Common myeloid progenitor, CD34-positive (primary cell): ENCODE results near the gene MAP3K14.

ENCODE experiments used
- CTCF ChIA-PET: fragments of 350-600 bp; sonication (Branson Sonifier 250); formaldehyde crosslinking; loops from one replicate; lab custom pipeline; 2021; ENCODE audit warnings: antibody characterized with exemption; lab: Charles Lee
- POLR2A ChIA-PET: fragments of 350-600 bp; sonication (Branson Sonifier 250); formaldehyde crosslinking; loops from one replicate; lab custom pipeline; 2021; ENCODE audit warnings: antibody characterized with exemption; lab: Charles Lee
- DNase-seq, 3 donors: peaks; one replicate each; pipeline versions ENCODE4 v3.0.0 to v3.0.0-alpha.2; 2013
- H3K27ac ChIP-seq, 2 experiments: 1 replicate in 1 of 2; 2 replicates in 1 of 2; pipeline ENCODE4 v1.7.0; 2013; ENCODE audit warnings: inconsistent platforms in 2 of 2, low read length in 2 of 2, mild to moderate bottlenecking in 2 of 2, low read depth in 1 of 2, moderate library complexity in 1 of 2; ENCODE audit not compliant: severe bottlenecking in 2 of 2, insufficient read depth in 1 of 2, poor library complexity in 1 of 2
- H3K27me3 ChIP-seq, 5 experiments: replicated peaks in 2 of 5; 1 replicate in 3 of 5; 2 replicates in 2 of 5; pipeline versions ENCODE4 v1.6.1 to v1.7.0; 2013; ENCODE audit warnings: low read length in 4 of 5, mild to moderate bottlenecking in 2 of 5, moderate library complexity in 2 of 5, inconsistent platforms in 1 of 5; ENCODE audit not compliant: insufficient read depth in 5 of 5, control insufficient read depth in 4 of 5
- H3K36me3 ChIP-seq, 4 experiments: 1 replicate in 2 of 4; 2 replicates in 2 of 4; pipeline versions ENCODE4 v1.6.1 to v1.7.0; 2013; ENCODE audit warnings: low read length in 3 of 4, control low read depth in 1 of 4, mild to moderate bottlenecking in 1 of 4; ENCODE audit not compliant: control insufficient read depth in 4 of 4, insufficient read depth in 4 of 4
- H3K4me1 ChIP-seq, 4 experiments: 1 replicate in 3 of 4; 2 replicates in 1 of 4; pipeline versions ENCODE4 v1.6.1 to v1.7.1; 2013; ENCODE audit warnings: low read length in 3 of 4, mild to moderate bottlenecking in 3 of 4, control low read depth in 1 of 4, inconsistent platforms in 1 of 4, moderate library complexity in 1 of 4; ENCODE audit not compliant: control insufficient read depth in 4 of 4, insufficient read depth in 4 of 4; ENCODE audit errors: control extremely low read depth in 1 of 4
- H3K4me3 ChIP-seq, 7 experiments: 1 replicate in 4 of 7; 2 replicates in 3 of 7; pipeline versions ENCODE4 v1.5.1 to v1.7.0; 2013; ENCODE audit warnings: mild to moderate bottlenecking in 7 of 7, low read length in 6 of 7, moderate library complexity in 6 of 7, inconsistent platforms in 2 of 7, low read depth in 2 of 7, control low read depth in 1 of 7; ENCODE audit not compliant: insufficient read depth in 4 of 7, control insufficient read depth in 1 of 7; ENCODE audit errors: extremely low read depth in 1 of 7
- H3K9me3 ChIP-seq, 5 experiments: 1 replicate in 4 of 5; 2 replicates in 1 of 5; pipeline versions ENCODE4 v1.6.1 to v1.7.1; 2013; ENCODE audit warnings: low read length in 4 of 5, mild to moderate bottlenecking in 2 of 5, inconsistent platforms in 1 of 5, low read depth in 1 of 5, moderate library complexity in 1 of 5; ENCODE audit not compliant: control insufficient read depth in 4 of 5, insufficient read depth in 2 of 5; ENCODE audit errors: control extremely low read depth in 1 of 5
- WGBS: methylation state at CpG from one replicate; pipeline ENCODE4 v1.1.5; 2013; ENCODE audit not compliant: insufficient coverage; 5-methylcytosine and 5-hydroxymethylcytosine counted together

Gene MAP3K14

GRCh38 chr17:45241328-45242028 lies 75.3 kb downstream of the MAP3K14 start:
- WGBS: 98% methylated on average over 43 of the region's 62 CpGs
- no peak for DNase-seq
- Histone ChIP-seq H3K4me1 (peaks cover 0 to 7% (median 4%) of the 10 kb centered on the region in 4 experiments), H3K27ac (no peak overlapping the region), H3K4me3 (no peak overlapping the region), H3K27me3 (no peaks in the 10 kb centered on the region), H3K9me3 (no peaks in the 10 kb centered on the region), H3K36me3 (peaks cover 27 to 95% (median 88%) of the 10 kb centered on the region in 4 experiments)
- POLR2A ChIA-PET: interaction anchor here (0.9 kb wide), 1 partner anchor 9 kb away, joined by 3 read pairs; no protein-coding TSS in a partner anchor
- CTCF ChIA-PET: interaction anchor here (1.7 to 2.5 kb wide), 3 partner anchors 10 to 29 kb away, joined by 5 to 13 read pairs (median 9); no protein-coding TSS in a partner anchor

- H3K9me3 ChIP-seq: no peaks in the 10 kb centered on the region
- H3K4me3 ChIP-seq: no peak overlapping the region
- WGBS: 98% methylated on average over 16 of the region's 21 CpGs
- no peaks in the 10 kb centered on the region for H3K27me3 ChIP-seq
- H3K36me3 ChIP-seq: peaks cover 30 to 95% (median 87%) of the 10 kb centered on the region in 4 experiments
- no peak overlapping the region for H3K27ac ChIP-seq
- peaks cover 0 to 3% (median under 1%) of the 10 kb centered on the region in 4 experiments for H3K4me1 ChIP-seq
- DNase-seq: no peak
- ChIA-PET CTCF (interaction anchor here (0.6 to 2.5 kb wide), 4 partner anchors 9 to 32 kb away, joined by 3 to 13 read pairs (median 7); no protein-coding TSS in a partner anchor), POLR2A (interaction anchor here (0.9 kb wide), 1 partner anchor 9 kb away, joined by 3 read pairs; no protein-coding TSS in a partner anchor)
Observed at GRCh38 chr17:45240905-45241327, 75.9 kb downstream of the MAP3K14 start.

- Histone ChIP-seq H3K27ac (no peak overlapping the region), H3K27me3 (no peaks in the 10 kb centered on the region), H3K9me3 (no peaks in the 10 kb centered on the region), H3K4me1 (peaks cover 10 to 21% (median 12%) of the 10 kb centered on the region in 4 experiments), H3K36me3 (peaks cover 31 to 86% (median 77%) of the 10 kb centered on the region in 4 experiments), H3K4me3 (no peak overlapping the region)
- DNase-seq: no peak
- CTCF ChIA-PET: interaction anchor here (0.9 to 13.0 kb wide), 6 partner anchors 8 to 147 kb away, joined by 3 to 420 read pairs (median 4); partner anchors contain the start of gene FMNL1
- POLR2A ChIA-PET: no interaction called here
- WGBS: 97% methylated on average over 7 of the region's 7 CpGs
Observed at GRCh38 chr17:45238155-45238774, 78.6 kb downstream of the MAP3K14 start.

GRCh38 chr17:45237686-45238085 lies 79.1 kb downstream of the MAP3K14 start:
- H3K27ac ChIP-seq: no peak overlapping the region
- WGBS: no CpG with 5 or more reads among the region's 2 CpGs
- POLR2A ChIA-PET: interaction anchor here (0.5 kb wide), 1 partner anchor 90 kb away, joined by 3 read pairs; the partner anchor contains the start of gene HEXIM1

GRCh38 chr17:45236282-45236606 lies 80.6 kb downstream of the MAP3K14 start:
- no peak overlapping the region for H3K4me3 ChIP-seq
- H3K4me1 ChIP-seq: peaks cover 10 to 38% (median 17%) of the 10 kb centered on the region in 4 experiments
- H3K27me3 ChIP-seq: no peaks in the 10 kb centered on the region
- peak overlapping the region in 1 of 2 experiments; percentile 19 for H3K27ac ChIP-seq
- WGBS: 98% methylated on average over 4 of the region's 5 CpGs
- H3K36me3 ChIP-seq: peaks cover 30 to 84% (median 74%) of the 10 kb centered on the region in 4 experiments
- no peak for DNase-seq
- no peaks in the 10 kb centered on the region for H3K9me3 ChIP-seq
- POLR2A ChIA-PET: interaction anchor here (1.3 to 2.3 kb wide), 2 partner anchors 10 to 16 kb away, joined by 9 to 31 read pairs; partner anchors contain the start of gene FMNL1
- CTCF ChIA-PET: interaction anchor here (0.6 to 13.0 kb wide), 11 partner anchors 10 to 102 kb away, joined by 3 to 420 read pairs (median 7); partner anchors contain the start of gene FMNL1

More at GRCh38 chr17:45237686-45238085, 79.1 kb downstream of the MAP3K14 start:
- DNase-seq: no peak
- no peak overlapping the region for H3K4me3 ChIP-seq
- CTCF ChIA-PET: interaction anchor here (4.5 to 13.0 kb wide), 2 partner anchors 8 to 17 kb away, joined by 34 to 420 read pairs; partner anchors contain the start of gene FMNL1
- peaks cover 31 to 86% (median 77%) of the 10 kb centered on the region in 4 experiments for H3K36me3 ChIP-seq
- H3K27me3 ChIP-seq: no peaks in the 10 kb centered on the region
- H3K9me3 ChIP-seq: no peaks in the 10 kb centered on the region
- peaks cover 10 to 25% (median 12%) of the 10 kb centered on the region in 4 experiments for H3K4me1 ChIP-seq

GRCh38 chr17:45235416-45236281 lies 81.2 kb downstream of the MAP3K14 start:
- 76% methylated on average over 17 of the region's 20 CpGs for WGBS
- no peaks in the 10 kb centered on the region for H3K9me3 ChIP-seq
- peaks cover 11 to 44% (median 23%) of the 10 kb centered on the region in 4 experiments for H3K4me1 ChIP-seq
- H3K4me3 ChIP-seq: no peak overlapping the region
- CTCF ChIA-PET: interaction anchor here (0.7 to 13.0 kb wide), 15 partner anchors 10 to 157 kb away, joined by 3 to 420 read pairs (median 5); partner anchors contain the start of gene FMNL1
- DNase-seq: peak; percentile 82 to 90 (median 83)
- H3K27me3 ChIP-seq: no peaks in the 10 kb centered on the region
- POLR2A ChIA-PET: interaction anchor here (1.1 to 2.3 kb wide), 3 partner anchors 10 to 27 kb away, joined by 3 to 31 read pairs (median 9); partner anchors contain the start of gene FMNL1
- peaks cover 27 to 78% (median 71%) of the 10 kb centered on the region in 4 experiments for H3K36me3 ChIP-seq
- peak overlapping the region in 1 of 2 experiments; percentile 19 for H3K27ac ChIP-seq
